8988T (cell line): ENCODE data around the gene BZW2.

Experiments
- DNase-seq: peaks from one replicate; pipeline ENCODE4 v3.0.0; 2011

BZW2 gene

DNA sequence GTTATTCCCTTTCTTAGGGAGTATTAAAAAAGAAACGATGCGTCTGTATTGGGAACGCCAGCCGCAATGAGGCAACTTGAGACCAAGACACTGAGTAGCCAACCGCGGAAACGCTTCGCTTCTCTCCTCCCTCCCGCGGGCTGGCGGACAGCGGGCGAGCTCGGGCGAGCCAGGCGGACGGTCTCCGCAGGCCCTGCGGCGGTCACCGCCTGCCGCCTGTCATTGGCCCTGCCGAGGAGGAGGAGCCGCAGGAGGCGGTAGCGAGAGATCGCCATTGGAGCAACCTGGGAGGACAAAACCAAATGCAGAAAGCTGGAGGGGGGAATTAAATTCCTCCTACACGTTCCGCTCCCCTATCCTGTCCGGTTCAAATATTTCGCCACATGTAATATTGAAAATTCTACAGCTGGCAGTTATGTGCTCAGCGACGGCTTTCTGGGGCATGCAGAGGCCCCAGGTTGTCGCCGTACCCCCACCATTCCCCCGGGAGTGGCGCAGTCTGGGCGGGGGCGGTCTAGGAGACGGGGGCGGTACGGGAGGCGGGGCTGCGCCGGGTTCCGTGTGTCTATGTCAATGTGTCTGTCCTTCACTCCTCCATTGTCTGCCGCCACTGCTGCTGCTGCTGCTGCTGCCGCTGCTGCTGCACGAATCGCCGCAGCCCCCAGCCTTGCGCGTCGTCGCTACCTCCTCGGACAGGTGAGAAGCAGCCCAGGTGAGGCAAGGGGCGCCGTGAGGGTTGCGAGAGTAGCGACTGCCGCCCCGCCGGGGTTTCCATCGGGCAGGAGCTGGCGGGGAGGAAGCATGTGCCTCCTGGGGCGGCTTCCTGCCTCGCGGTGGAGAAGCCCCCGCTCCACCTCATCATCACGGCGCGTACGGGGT is at the start of gene BZW2, which contains the start of gene ANKMY2:
Gene BZW2 (plus strand): TSS at position 589 of the 879 bp plus-strand sequence. CDS start 19,263 bp downstream, outside the sequence.
Gene ANKMY2 (minus strand): TSS at position 162 of the 879 bp plus-strand sequence. CDS start 181 bp downstream, outside the sequence.
- peak; percentile 63 for DNase-seq

DNA sequence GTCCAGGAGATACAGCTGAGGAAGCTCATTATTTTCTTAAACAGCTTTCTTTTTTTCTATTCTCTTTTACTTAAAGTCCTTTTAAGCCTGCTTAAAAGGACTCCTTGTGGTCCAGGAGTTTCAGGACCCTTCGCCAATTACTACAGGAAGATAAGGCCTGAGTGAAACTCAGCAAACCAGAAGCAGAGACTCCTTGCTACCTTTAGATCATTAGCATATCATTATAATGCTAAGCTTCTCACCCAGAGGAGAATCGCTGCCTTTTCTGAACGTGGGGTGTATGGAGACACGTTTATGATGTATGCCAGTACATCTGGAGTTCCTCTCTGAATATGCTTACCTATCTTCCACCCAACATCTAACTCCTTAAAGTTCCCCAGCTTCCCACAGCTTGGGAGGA is 48.0 kb upstream of the BZW2 start:
- no peak for DNase-seq

DNA sequence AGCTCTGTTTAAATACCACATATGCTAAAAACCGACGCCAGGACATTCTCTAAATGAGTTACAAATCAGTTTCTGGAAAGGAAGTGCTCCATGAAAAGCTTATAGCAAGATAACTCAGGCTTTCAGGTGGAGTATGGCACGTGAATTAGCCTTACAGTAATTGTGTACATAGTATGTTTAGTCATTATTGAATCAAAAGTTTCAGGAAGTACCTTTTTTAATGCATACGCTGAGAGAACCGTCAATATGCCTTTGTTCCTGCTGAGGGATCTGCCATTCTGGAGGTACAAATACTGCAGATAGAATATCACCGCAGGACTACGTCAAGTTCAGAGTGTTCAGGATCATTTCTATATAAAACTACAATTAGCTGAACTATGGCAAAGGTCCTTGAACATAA is 46.1 kb upstream of the BZW2 start:
- no peak for DNase-seq

DNA sequence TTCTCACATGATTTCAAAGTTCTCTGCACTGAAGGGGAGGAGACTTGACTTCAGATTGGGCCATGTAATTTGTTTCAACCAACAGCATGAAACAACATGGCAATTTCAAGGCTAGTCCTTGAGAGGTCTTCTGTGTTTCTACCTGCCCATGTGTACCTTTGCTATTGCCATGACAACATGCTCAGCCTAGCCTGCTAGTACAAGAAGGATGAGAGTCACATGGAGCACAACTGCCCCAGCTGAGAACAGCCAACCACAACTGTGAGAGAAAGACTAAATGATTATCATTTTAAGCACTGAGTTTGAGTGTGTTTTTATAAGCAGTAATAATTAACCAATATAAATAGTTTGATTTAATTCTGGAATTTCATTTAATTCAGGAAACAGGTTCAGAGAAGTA is 42.3 kb upstream of the BZW2 start:
- DNase-seq: no peak

DNA sequence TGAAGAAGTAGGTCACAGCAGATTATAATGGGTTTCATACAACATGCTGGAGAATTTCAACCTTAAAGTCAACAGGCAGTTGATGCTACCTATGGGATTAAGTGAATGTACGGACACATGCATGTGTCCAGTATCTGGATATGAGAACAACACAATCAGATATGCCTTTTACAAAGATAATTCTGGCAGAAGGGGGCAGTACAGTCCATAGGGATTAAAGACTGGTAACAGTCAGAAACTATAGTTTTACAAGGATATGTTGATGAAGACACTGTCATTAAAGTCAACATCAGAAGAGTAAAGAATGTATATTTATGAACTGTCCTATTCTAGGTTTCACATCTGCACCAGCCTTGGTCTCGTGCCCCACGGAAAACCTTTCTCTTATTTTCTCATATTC is 41.9 kb upstream of the BZW2 start:
- DNase-seq: no peak

DNA sequence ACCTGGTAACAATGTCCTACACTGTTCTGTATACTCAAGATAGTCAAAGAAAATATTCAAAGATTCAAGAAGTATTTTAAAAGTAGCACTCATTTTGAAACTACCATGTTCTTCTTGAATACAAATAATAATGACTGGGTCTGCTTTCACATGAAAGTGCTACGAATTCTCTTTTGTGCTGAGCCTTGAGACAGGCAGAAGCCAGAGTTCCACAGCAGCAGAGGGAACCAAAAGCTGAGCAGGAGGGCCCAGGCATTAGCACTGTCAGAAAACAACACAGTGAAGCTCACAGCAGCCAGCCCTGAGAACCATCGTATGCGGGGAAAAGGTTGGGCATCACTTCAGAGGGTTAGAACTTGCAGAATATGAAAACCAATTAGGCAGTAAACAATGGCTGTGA is 39.3 kb upstream of the BZW2 start:
- DNase-seq: no peak

DNA sequence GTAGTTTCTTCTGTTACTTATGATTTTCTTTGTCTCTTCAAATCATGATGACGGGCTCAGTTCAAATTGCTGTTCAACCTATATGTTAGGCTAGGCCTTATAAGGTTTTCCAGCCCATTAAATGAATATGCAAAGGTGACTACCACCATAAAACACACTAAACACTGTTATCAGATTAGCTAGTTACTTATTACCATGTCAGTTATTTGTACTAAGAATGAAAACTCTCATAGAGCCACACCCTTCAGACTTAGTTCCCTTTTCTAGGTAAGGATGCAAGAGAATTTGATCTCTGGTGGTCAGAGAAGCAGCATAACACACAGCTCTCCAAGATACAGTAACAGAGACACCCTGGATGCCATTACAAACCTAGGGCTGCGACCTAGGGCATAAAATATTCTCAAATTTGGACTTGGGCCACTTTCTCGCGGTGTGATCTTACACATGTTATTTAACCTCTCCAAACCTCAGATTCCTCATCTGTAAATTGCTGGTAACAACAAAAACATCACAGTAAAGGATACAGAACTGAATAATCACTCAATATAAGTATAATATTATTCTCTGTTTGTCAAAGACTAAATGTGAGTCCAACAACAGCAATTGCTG is 36.0 kb upstream of the BZW2 start:
- DNase-seq: no peak

DNA sequence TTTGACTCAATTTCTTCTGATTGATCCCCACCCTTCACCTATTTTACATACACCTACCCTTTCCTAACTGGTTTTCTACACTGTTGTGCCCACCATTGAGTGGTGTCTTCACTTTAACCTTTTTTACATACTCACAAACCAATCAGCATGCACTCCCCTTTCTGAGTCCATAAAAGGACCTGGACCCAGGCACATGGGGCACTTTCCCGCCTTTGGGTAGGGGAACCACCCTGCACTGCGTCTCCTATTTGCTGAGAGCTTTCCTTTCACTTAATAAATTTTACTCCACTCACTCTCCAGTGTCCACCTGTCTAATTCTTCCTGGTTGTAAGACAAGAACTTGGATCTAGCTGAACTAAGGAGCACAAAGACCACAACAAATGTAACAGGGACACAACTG is 34.3 kb upstream of the BZW2 start:
- no peak for DNase-seq

DNA sequence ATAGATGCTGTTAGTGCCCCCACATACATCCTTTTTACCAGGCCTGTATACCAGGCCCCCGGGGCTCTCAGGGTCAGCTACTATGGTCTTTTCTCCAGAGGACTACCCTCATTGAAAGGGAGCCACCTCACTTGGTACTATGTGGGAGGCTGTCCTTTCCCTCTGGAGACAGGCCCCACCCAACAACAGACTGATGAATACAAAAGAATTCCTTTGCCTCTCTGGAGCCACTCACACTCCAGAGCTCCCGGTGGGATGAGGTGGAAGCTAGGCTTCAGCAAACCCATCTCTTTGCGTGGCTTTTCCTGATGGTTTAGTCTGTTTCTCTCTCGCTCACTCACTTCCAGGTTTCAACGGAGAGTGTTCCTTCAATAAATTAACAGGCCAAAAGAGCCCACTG is 30.8 kb upstream of the BZW2 start:
- DNase-seq: no peak

DNA sequence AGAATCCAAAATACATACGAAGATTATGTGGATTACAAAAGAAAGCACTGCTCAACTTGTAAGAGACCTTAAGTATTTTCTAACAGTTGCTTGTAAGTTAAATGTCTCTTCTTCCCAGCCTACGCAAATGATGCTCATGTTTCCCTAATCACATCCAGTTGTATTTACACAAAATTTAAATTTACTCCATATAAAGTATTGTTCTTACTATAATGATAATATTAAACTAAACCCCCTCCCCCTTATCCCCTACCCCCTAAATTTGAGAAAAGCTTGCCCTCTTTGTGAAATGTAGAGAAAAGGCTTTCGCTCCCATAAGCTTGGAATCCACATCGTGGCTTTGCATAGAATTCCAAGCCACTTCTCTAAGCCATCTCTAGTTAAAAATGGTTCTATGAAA is 29.9 kb upstream of the BZW2 start:
- DNase-seq: no peak

DNA sequence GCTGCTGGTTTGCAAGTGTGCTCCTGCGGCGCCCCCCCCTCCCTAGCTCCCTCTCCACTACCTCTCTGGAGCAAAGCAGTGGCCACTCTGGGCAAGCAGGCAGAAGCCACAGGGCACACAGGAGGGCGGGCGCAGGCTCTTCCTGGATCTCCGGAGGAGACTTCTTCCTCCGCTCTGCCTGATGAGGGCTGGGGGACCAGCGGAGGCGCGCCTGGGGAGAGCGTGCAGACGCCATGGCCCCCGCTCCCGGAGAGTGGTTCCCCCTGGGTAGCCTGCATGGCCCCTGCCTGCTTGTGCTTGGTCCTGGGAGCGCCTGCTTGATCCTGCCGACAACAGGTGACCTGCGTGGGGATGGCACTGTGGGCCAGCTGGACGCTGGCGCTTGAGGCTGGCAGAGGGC is 29.4 kb upstream of the BZW2 start:
- no peak for DNase-seq

DNA sequence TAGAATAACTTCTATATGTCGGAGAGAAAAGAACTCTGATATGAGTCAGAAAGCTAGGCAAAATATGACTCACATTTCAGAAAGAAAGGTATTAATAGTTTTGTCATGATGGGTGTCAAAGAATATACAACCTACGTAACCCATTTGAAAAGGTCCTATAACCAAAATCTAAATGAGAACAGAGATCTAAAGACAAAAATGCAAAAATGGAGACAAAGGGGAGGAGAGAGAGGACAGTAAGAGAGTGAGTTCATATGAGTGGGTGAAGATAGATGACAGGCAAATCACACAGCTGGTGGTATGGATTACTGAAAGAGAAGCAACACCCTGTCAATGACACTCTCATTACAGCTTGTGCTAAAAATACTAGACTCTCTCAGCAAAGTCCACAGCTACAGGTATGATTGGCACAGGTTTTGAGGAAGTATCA is 26.0 kb upstream of the BZW2 start:
- no peak for DNase-seq

DNA sequence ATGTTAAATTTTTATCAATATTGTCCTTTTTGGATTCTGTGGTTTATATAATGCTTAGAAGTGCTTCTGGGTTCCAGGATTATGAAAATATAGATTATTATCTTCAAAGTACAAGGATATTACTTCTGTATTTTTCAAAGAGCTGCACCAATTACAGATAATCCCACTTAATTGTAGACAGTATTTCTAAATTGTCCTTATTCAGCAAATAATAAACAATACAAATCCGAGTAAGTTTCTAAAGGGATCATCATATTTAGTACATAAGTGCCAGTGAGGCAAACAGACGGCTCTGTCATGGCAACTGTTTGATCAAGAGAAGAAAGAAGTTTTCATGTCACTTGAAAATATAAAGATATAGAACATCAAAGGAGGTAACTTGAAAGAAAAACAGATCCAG is 19.6 kb upstream of the BZW2 start:
- no peak for DNase-seq

DNA sequence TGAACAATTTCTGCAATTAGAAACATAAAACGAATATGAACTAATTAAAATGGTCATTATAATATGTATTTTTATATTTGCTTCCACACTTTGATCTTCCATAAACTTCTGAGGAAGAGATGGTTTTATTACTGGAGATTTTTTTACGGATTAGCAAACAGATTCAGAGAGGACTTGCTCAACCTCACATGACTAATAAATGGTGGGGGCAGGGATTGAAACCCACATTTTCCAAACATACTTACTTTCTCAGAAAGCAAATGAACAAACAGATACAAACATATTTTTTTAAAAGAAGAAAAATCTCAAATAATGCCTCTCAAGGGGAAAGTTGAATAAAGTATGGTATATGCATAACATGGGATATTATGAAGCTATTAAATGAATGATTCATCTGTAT is 18.7 kb upstream of the BZW2 start:
- DNase-seq: no peak

DNA sequence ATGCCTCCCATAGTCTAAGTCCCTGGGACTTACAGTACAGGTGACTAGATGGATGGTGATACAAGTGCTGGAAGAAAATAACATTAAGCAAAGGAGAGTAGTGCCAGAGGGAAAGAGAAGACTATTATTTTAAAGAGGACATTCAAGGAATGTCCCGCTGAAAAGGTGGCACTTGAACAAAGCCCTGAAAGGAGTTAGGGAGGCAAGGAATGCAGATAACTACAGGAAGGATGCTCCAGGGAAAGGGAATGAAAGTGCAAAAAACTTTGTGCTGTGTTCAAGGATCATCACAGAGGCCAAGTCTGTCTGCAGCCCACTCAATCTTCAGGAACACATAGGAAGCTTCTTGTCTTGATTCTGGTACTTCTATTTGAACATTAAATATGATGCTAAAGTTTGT is 15.3 kb upstream of the BZW2 start:
- DNase-seq: no peak

DNA sequence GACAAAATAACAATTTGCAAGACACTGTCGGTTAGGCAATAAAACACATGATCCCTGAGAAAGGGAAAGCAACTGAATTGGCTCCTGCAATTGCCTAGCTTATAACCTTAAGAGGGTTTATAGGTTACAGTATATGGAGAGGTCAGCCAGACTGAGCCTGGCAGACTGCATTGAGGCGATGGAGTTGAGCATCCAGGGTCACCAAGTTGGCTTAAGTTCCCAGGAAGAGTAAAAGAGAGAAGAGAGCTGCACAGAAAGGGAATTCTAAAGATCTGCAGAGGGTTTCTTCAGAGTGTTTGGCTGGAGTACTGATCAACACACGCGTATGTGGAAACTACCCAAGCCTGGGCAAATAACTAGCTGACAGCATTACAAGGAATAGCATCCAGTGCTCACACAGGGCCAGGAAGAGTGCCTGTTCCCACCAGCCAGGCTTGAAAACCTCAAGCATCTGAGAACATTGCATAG is 11.7 kb upstream of the BZW2 start:
- no peak for DNase-seq

DNA sequence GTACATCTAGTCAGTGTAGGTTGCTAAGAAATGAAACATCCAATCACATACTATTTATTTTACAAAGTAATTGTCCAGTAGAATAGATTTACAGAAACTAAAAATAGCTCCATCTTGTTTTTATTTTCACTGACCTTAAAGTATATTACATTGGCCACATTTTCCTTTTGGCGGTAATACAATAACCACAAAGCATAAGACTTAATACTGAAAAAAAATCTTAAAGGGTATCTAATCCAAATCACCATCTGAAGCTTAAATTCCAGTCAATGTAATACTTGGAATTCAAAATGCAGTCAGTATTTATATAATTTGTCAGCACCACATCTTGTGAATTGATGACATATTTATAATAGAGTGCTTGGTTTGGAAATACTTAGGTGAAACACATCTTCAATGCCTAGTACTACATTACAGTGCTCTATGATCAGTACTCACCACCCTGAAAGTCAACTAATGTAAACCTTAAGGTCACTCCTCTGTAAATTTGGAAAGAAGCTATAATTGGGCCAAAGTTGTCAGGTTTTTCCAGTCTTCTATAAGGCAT is 9.4 kb upstream of the BZW2 start:
- DNase-seq: no peak

DNA sequence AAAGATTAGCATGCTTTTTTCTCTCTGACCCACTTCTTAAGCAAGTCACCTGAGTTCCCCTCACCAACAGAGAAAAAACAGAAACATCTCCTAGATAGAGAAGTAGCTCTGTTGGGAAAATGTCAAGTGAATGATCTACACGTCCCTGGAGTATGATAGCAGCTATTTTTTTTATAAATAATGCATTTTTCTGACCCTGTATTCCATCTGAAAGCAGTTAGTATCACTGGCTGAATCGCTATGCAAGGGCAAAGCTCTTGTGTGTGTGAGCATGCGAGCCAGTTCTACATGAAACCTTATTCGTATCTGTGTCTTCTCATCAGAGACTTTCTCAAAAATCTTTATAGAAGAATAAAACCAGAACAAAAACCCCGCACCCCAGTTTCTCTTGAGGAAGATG is 8.6 kb upstream of the BZW2 start:
- no peak for DNase-seq

DNA sequence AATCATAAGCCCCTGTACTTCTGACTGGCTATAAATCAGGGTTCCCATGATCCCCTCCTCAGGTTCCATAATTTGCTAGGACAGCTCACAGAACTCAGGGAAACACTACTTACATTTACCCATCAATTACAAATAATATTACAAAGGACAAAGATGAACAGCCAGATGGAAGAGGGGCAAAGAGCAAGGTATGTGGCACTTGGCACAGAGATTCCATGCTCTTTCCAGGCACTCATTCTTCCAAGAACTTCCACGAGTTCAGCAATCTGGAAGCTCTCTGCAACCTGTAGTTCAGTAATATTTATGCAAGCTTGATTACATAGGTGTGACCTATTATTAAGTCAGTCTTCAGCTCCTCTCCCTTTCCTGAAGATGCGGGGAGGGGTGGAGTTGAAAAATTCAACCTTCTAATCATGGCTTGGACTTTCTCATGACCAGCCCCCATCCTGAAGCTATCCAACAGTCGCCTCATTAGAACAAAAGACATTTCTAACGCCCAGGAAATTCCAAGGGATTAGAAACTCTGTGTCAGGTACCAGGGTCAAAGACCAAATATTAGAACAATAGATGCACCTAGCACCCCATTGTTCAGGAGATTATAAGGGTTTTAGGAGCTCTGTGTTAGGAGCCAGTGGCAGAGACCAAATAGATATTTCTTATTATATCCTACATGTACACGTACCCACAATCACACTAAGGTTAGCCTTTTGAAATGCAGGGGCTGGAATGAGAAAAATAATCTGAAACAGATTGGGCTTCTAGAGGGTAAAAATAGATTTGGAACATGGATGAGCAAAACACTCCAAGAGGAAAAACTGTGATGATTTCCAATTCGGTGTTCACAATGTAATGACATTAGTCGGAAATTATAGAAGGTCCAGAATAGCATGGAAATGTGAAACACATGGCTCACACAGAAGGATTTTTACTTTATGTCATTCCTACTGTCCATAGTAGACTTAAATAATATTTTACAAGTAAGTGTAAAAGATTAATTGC is 7.4 kb upstream of the BZW2 start:
- DNase-seq: no peak

DNA sequence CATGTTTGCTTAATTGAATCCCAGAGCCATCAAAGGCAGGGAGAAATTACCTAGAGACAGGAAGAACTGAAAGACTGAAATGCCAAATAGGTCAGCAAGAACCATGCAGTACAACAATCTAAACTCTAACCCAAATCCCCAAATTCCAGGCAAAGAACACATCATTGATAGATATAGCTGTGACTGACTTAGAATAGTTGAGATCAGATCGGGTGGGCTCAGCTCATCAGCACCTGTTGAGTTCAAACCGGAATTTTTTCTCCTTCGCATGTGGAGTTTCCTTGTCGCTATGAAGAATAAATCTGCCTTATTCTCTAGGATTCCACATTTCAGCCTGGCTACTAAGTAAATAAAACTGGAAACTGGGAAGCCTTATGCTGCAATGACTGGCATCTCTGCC is 1.8 kb upstream of the BZW2 start:
- DNase-seq: no peak

DNA sequence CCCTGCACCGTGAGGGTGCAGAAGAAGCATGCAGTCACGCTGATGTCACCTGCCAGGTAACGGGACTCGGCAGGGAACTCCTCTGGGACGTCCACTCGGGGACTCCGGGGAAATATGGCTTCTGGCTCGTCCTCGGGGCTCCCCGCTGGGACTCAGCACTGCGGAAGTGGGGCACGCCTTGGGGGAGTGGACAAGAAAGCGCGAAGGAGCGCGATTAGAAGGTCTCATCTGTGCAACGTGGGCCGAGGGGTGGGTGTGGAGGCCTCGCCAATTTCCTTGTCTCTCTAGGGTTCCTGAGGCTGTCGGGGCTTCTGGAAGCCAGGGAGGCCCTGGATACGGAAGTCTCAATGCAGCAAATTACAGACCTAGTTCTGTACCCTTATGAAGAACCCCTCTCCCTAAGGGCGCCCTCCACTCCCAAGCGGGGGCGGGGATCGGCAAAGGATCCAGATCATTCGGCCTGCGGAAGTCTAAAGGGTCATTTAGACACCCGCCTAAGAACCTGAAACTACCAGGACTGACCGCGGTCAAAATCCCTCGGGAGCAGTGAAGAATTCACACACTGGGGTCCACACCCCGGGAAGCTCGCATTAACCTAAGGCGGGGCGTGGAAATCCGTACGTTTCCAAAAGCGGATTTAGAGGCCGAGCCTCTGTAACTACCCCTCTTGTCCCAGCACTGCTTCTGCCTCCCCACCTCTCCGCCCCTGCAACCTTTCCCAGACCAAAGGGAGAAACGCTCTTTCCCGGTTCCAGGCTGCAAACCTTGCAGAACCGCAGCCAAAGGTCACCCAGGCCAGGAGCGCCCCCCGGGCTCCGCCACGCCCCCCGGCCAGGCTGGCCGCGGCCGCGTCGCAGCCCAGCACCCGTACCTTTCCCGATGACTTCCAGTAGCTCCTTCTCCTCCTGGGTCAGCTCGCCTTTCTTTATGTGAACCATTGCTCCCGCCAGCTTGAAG is 1.1 kb upstream of the BZW2 start:
- no peak for DNase-seq
